Cardiac muscle cell (in vitro differentiated cells and primary cell): Measurements from ENCODE around the gene GAB2. TPM values are rescaled to one million over a fixed set of nuclear protein-coding genes. Genes with fewer than 3 reads are reported as not detected.

Experiments used
- DNase-seq, 2 donors: peaks; one replicate each; pipeline versions ENCODE4 v3.0.0 to v3.0.0-alpha.2; 2010 to 2017; ENCODE audit warnings: low read depth in 1 of 2, low spot score in 1 of 2
- H3K27ac ChIP-seq: fragments of 200-600 bp; sonication (generic); 2 replicates; pipeline ENCODE4 v1.5.1; 2016
- H3K27me3 ChIP-seq: fragments of 200-600 bp; sonication (generic); 2 replicates; pipeline ENCODE4 v1.6.0; 2016; ENCODE audit warnings: control low read depth
- H3K36me3 ChIP-seq: fragments of 200-600 bp; sonication (generic); 2 replicates; pipeline ENCODE4 v1.5.1; 2016; ENCODE audit warnings: control low read depth
- H3K4me1 ChIP-seq: fragments of 200-600 bp; sonication (generic); 2 replicates; pipeline ENCODE4 v1.8.1; 2017; ENCODE audit warnings: low read depth, mild to moderate bottlenecking, mixed run types
- H3K4me3 ChIP-seq: fragments of 200-600 bp; sonication (generic); 2 replicates; pipeline ENCODE4 v1.5.1; 2016; ENCODE audit warnings: mild to moderate bottlenecking
- H3K9me3 ChIP-seq: fragments of 200-600 bp; sonication (generic); 2 replicates; pipeline ENCODE4 v1.5.1; 2017; ENCODE audit warnings: low read depth, mild to moderate bottlenecking, control low read depth
- CTCF ChIP-seq: IDR thresholded peaks from 2 replicates; pipeline ENCODE4 v1.5.1; 2012; ENCODE audit warnings: low read depth, mild to moderate bottlenecking, low read length
- polyA plus RNA-seq: library from polyadenylated mRNA; unstranded; fragments of >200 nt; fragmentation: Nextera tagmentation; extraction: Ambion mirVana; gene quantifications from 2 replicates; pipeline ENCODE4 v1.2.1, GENCODE V29; 2016
- total RNA-seq: library from RNA; depleted of rRNA; stranded (reverse); fragments of >200 nt; gene quantifications from 2 replicates; pipeline ENCODE4 v1.2.3, GENCODE V29; 2016

The GAB2 gene
- total and polyA plus RNA-seq, 2 experiments from 2014 or later: 5.3 to 18.0 TPM

DNA sequence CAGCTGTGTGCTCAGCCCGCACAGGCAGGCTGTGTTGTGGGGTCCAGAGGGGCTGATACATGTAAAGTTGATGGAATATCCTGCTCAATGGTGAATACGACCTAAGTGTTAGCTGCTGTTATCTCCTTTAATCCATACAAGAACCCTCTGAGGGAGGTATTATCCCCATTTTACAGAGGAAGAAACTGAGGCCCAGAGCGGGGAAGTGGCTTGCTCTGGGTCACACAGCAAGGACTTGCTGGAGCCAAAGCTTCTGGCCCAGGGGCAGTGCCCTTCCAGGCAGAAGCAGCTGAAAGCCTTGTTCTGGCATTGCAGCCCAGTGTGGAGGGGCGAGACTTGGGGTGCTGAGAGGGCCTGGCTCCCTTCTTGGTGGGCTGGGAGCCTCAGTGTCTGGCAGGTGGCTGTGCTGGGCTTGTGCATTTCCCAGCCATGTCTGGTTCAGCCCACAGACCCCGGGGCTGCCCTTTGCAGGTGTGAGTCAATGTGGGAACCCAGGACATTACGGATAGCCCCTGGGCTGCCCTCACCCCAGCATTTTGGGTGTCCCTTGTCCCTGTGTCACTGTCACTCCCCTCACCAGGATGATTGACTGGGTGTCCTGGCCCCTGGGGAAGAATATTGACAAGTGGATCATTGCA is 218.5 kb downstream of the GAB2 start:
- Histone ChIP-seq H3K27ac (no peak overlapping the region), H3K4me3 (no peak overlapping the region), H3K36me3 (peaks cover 4% of the 10 kb centered on the region), H3K9me3 (no peaks in the 10 kb centered on the region), H3K27me3 (no peaks in the 10 kb centered on the region), H3K4me1 (peaks cover 7% of the 10 kb centered on the region)
- TF ChIP-seq CTCF: no peak
- DNase-seq: no peak

GRCh38 chr11:78197816-78198215 is 219.8 kb downstream of the GAB2 start:
- no peak for TF ChIP-seq CTCF
- no peak overlapping the region for H3K4me3 ChIP-seq
- no peaks in the 10 kb centered on the region for H3K27me3 ChIP-seq
- H3K9me3 ChIP-seq: no peaks in the 10 kb centered on the region
- no peak for DNase-seq
- no peak overlapping the region for H3K27ac ChIP-seq
- peaks cover 4% of the 10 kb centered on the region for H3K36me3 ChIP-seq
- H3K4me1 ChIP-seq: peaks cover 7% of the 10 kb centered on the region

- TF ChIP-seq CTCF: no peak
- Histone ChIP-seq H3K27ac (no peak overlapping the region), H3K27me3 (no peaks in the 10 kb centered on the region), H3K4me1 (peaks cover 12% of the 10 kb centered on the region), H3K36me3 (peaks cover 4% of the 10 kb centered on the region), H3K4me3 (no peak overlapping the region), H3K9me3 (no peaks in the 10 kb centered on the region)
- no peak for DNase-seq
Measured at GRCh38 chr11:78196661-78197091, 220.9 kb downstream of the GAB2 start.

- H3K9me3 ChIP-seq: no peaks in the 10 kb centered on the region
- peak in 1 of 2 donors; percentile 37 for DNase-seq
- no peak overlapping the region for H3K4me3 ChIP-seq
- peaks cover 12% of the 10 kb centered on the region for H3K4me1 ChIP-seq
- TF ChIP-seq CTCF: no peak
- no peaks in the 10 kb centered on the region for H3K27me3 ChIP-seq
- H3K27ac ChIP-seq: no peak overlapping the region
- H3K36me3 ChIP-seq: peaks cover 4% of the 10 kb centered on the region
Measured at GRCh38 chr11:78195917-78196560, 221.6 kb downstream of the GAB2 start.

DNA sequence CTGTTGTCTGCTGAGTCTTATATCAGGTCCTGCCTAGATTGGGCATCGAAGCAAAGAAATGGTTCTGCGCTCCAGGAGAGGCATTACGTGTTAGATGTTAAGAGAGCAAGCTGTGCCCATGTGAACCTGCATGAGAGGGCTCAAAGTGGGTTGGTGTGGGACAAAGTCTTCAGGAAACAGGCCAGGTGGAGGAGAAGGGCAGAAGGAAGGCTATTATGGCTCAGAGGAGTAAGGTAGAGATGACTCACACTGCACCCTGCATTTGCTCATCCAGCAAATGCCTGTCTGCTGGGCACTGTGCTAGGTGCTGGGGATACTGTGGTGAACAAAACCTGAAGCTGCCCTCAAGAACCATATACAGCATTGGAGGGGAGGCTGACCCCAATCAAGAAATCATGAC is 223.1 kb downstream of the GAB2 start:
- TF ChIP-seq CTCF: no peak
- Histone ChIP-seq H3K27me3 (no peaks in the 10 kb centered on the region), H3K4me1 (peaks cover 24% of the 10 kb centered on the region), H3K9me3 (no peaks in the 10 kb centered on the region), H3K27ac (no peak overlapping the region), H3K36me3 (peaks cover 4% of the 10 kb centered on the region), H3K4me3 (no peak overlapping the region)
- DNase-seq: no peak
